ENCODE data around the gene FAM180B. TPM values are rescaled to one million over a fixed set of nuclear protein-coding genes. Genes with fewer than 3 reads are reported as not detected.
"Not testable (repeated sequence)": the region's sequence is repeated elsewhere in the genome, so short reads cannot be mapped to it uniquely, and the experiment has no call there.

The FAM180B gene
- total RNA-seq, 5 donors from 2014 or later (not counting 1 experiment from before 2014, with no cell fraction given), result 0.20 to 0.51 (median 0.28) TPM; not detected in 2

DNA sequence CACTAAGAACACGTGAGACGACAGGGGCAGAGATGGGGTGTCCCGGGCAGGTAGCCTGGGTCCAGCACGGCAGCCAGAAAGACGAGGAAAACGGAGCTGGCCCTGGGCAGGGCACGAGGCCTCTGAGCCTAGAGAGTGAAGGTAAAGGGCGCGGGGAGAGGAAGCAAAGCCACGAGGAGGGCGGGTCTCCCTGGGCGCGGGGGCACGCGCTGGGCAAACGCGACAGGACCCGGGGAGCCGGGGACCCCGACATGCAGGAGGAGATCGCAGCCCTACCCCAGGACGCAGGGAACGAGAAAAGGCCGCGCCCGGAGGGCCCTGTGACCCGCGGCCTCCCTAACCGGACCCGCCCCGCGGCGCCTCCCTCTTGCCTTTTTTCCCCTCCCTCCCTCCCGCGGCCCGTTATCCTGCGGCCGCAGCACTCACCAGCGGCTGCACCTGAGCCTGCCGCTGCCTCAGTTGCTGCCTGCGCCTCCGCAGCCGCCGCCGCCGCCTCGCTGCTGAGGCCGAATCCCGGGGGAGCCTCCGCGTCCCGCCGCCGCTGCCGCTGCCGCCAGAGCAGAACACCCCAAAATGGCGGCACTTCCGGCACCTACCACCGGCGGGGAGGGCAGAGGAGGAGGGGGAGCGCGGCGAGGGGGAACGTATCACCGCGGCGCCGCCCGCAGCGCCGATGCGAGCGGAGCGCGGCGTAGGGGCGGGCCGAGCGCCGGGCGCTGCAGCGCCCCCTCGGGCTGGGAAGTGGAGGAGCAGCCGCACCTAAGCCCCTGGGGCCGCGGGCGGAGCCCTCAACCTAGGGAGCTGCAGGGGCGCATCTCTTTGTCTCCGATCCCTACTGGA is 33.7 kb upstream of the FAM180B start, which contains the start of gene CELF1:
Gene CELF1 (minus strand): TSS at position 567 of the 840 bp plus-strand sequence. CDS start 53,609 bp downstream, outside the sequence.
- Mint-ChIP-seq H3K9me3 (no peaks in the 10 kb centered on the region), H3K4me3 (peak within 1 kb of the TSS; percentile 95 to 98 (median 96)), H3K4me1 (peaks cover 47 to 52% (median 47%) of the 10 kb centered on the region in 3 donors), H3K36me3 (peaks cover 13% of the 10 kb centered on the region), H3K27me3 (no peaks in the 10 kb centered on the region), H3K27ac (peak within 1 kb of the TSS; percentile 92 to 94)
- Histone ChIP-seq H3K27me3 (replicated peaks in 1 of 2; ENCODE audit: control insufficient read depth in 2 of 2, extremely low read depth in 1 of 2, insufficient read depth in 2 of 2, low read length in 1 of 2) (no peaks in the 10 kb centered on the region), H3K4me1 (ENCODE audit: control insufficient read depth in 1 of 2, extremely low read depth in 1 of 2, insufficient read depth in 2 of 2, low read length in 2 of 2) (peaks cover 17 to 27% of the 10 kb centered on the region in 2 experiments), H3K9me3 (no peaks in the 10 kb centered on the region), H3K36me3 (ENCODE audit: control insufficient read depth in 2 of 2, extremely low read depth in 1 of 2, insufficient read depth in 1 of 2, low read length in 1 of 2) (peaks cover 0 to 4% of the 10 kb centered on the region in 2 donors), H3K27ac (ENCODE audit: low read length) (peak within 1 kb of the TSS; percentile 77), H3K4me3 (ENCODE audit: control insufficient read depth in 1 of 2, extremely low read depth in 1 of 2, low read length in 1 of 2) (peak within 1 kb of the TSS; percentile 86 to 94)
- ATAC-seq (replicated peaks in 1 of 4) (peak; percentile 95 to 98 (median 96)), DNase-seq (peak; percentile 82 to 96 (median 91))
- WGBS (ENCODE audit: insufficient coverage), result under 1% methylated on average over 76 of the region's 89 CpGs
- ChIA-PET POLR2A (interaction anchor here in 1 of 2 donors (0.7 kb wide), 1 partner anchor 25 kb away, joined by 6 read pairs; no protein-coding TSS in a partner anchor), CTCF (interaction anchor here (0.5 to 1.8 kb wide), 10 partner anchors 12 to 64 kb away, joined by 3 to 6 read pairs (median 4); partner anchors contain the start of genes KBTBD4 (in 1 of the 2), NDUFS3 (in 1 of the 2) and PTPMT1 (in 1 of the 2))

DNA sequence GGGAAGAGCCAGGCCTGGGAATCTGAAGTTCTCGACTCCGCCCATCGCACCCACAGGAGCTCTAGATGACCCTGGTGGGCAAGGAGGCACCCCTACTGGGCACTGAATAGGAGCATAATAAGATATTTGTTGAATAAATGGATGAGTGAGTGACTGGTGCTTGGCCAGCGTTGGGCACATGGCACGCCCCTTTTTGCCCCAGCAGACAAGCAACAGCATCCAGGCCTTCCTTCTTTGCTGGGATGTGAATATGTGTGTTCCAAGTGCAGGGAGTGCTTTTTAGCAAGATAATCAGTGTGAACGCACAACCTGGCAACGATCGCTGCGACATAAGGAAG is 33.1 kb upstream of the FAM180B start:
- DNase-seq, result no peak

DNA sequence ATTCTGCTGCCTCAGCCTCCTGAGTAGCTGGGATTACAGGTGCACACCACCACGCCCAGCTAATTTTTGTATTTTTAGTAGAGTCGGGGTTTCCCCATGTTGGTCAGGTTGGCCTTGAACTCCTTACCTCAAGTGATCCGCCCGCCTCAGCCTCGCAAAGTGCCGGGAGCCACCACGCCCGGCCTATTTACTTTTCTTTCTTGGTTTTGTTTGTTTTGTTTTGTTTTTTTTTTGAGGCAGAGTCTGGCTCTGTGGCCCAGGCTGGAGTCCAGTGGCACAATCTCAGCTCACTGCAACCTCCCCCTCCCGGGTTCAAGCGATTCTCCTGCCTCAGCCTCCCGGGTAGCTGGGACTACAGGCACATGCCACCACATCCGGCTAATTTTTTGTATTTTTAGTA is 29.5 kb upstream of the FAM180B start:
- H3K9me3 Mint-ChIP-seq; H3K36me3 ChIP-seq (ENCODE audit: control insufficient read depth in 2 of 2, extremely low read depth in 1 of 2, insufficient read depth in 1 of 2, low read length in 1 of 2); POLR2A ChIA-PET; H3K9me3 ChIP-seq; H3K27me3 Mint-ChIP-seq; ATAC-seq (replicated peaks in 1 of 4); CTCF ChIA-PET; H3K27me3 ChIP-seq (replicated peaks in 1 of 2; ENCODE audit: control insufficient read depth in 2 of 2, extremely low read depth in 1 of 2, insufficient read depth in 2 of 2, low read length in 1 of 2); DNase-seq; H3K4me3 Mint-ChIP-seq; H3K4me3 ChIP-seq (ENCODE audit: control insufficient read depth in 1 of 2, extremely low read depth in 1 of 2, low read length in 1 of 2); H3K27ac Mint-ChIP-seq; H3K27ac ChIP-seq (ENCODE audit: low read length); H3K36me3 Mint-ChIP-seq: not testable (repeated sequence)
- peaks cover 4 to 10% of the 10 kb centered on the region in 2 experiments for H3K4me1 ChIP-seq (ENCODE audit: control insufficient read depth in 1 of 2, extremely low read depth in 1 of 2, insufficient read depth in 2 of 2, low read length in 2 of 2)
- peaks cover 9 to 12% (median 12%) of the 10 kb centered on the region in 3 donors for H3K4me1 Mint-ChIP-seq
- 90% methylated on average over 3 of the region's 12 CpGs for WGBS (ENCODE audit: insufficient coverage)

More for the DNA sequence above, 33.1 kb upstream of the FAM180B start:
- no peaks in the 10 kb centered on the region for H3K9me3 Mint-ChIP-seq
- H3K4me3 Mint-ChIP-seq, result peak overlapping the region; percentile 74 to 98 (median 75)
- CTCF ChIA-PET, result interaction anchor here (0.6 to 1.3 kb wide), 8 partner anchors 11 to 65 kb away, joined by 3 to 5 read pairs (median 4); partner anchors contain the start of gene PTPMT1 (in 1 of the 2)
- H3K36me3 ChIP-seq (ENCODE audit: control insufficient read depth in 2 of 2, extremely low read depth in 1 of 2, insufficient read depth in 1 of 2, low read length in 1 of 2), result peaks cover 0 to 4% of the 10 kb centered on the region in 2 donors
- WGBS (ENCODE audit: insufficient coverage), result 0% methylated on average over 5 of the region's 9 CpGs
- peaks cover 9% of the 10 kb centered on the region for H3K36me3 Mint-ChIP-seq
- H3K4me3 ChIP-seq (ENCODE audit: control insufficient read depth in 1 of 2, extremely low read depth in 1 of 2, low read length in 1 of 2), result peak overlapping the region; percentile 7 to 41
- ATAC-seq (replicated peaks in 1 of 4), result peak; percentile 3 to 30 (median 6)
- POLR2A ChIA-PET, result no interaction called here
- no peaks in the 10 kb centered on the region for H3K27me3 Mint-ChIP-seq
- peak overlapping the region; percentile 84 to 90 for H3K27ac Mint-ChIP-seq
- H3K27ac ChIP-seq (ENCODE audit: low read length), result peak overlapping the region; percentile 45
- H3K4me1 Mint-ChIP-seq, result peaks cover 41 to 46% (median 41%) of the 10 kb centered on the region in 3 donors
- H3K9me3 ChIP-seq, result no peaks in the 10 kb centered on the region
- peaks cover 17 to 27% of the 10 kb centered on the region in 2 experiments for H3K4me1 ChIP-seq (ENCODE audit: control insufficient read depth in 1 of 2, extremely low read depth in 1 of 2, insufficient read depth in 2 of 2, low read length in 2 of 2)
- H3K27me3 ChIP-seq (replicated peaks in 1 of 2; ENCODE audit: control insufficient read depth in 2 of 2, extremely low read depth in 1 of 2, insufficient read depth in 2 of 2, low read length in 1 of 2), result no peaks in the 10 kb centered on the region

DNA sequence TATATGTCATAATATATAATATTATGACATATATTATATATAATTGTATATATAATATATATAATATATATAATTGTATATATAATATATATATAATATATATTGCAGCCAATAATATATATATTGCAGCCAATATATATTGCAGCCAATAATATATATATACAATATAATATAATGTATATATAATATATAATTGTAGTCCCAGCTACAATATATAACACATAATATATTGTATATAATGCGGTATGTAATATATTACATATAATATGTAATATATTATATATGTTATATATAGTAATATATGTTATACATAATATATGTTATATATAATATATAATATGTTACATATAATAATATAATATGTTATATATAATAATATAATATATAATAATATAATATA is 27.8 kb upstream of the FAM180B start:
- no CpG with 5 or more reads among the region's 1 CpG for WGBS (ENCODE audit: insufficient coverage)
- H3K36me3 ChIP-seq (ENCODE audit: control insufficient read depth in 2 of 2, extremely low read depth in 1 of 2, insufficient read depth in 1 of 2, low read length in 1 of 2), result no peaks in the 10 kb centered on the region
- H3K9me3 ChIP-seq, result no peaks in the 10 kb centered on the region
- H3K4me3 ChIP-seq (ENCODE audit: control insufficient read depth in 1 of 2, extremely low read depth in 1 of 2, low read length in 1 of 2), result no peak overlapping the region
- no peak overlapping the region for H3K27ac Mint-ChIP-seq
- H3K36me3 Mint-ChIP-seq, result no peaks in the 10 kb centered on the region
- no peak overlapping the region for H3K27ac ChIP-seq (ENCODE audit: low read length)
- POLR2A ChIA-PET, result no interaction called here
- no peaks in the 10 kb centered on the region for H3K9me3 Mint-ChIP-seq
- no peaks in the 10 kb centered on the region for H3K27me3 Mint-ChIP-seq
- CTCF ChIA-PET, result no interaction called here
- DNase-seq (no peak), ATAC-seq (replicated peaks in 1 of 4) (no peak)
- no peaks in the 10 kb centered on the region for H3K27me3 ChIP-seq (replicated peaks in 1 of 2; ENCODE audit: control insufficient read depth in 2 of 2, extremely low read depth in 1 of 2, insufficient read depth in 2 of 2, low read length in 1 of 2)
- H3K4me1 ChIP-seq (ENCODE audit: control insufficient read depth in 1 of 2, extremely low read depth in 1 of 2, insufficient read depth in 2 of 2, low read length in 2 of 2), result peaks cover 0 to 1% of the 10 kb centered on the region in 2 experiments
- H3K4me1 Mint-ChIP-seq, result peaks cover 0 to 6% (median 3%) of the 10 kb centered on the region in 3 donors
- no peak overlapping the region for H3K4me3 Mint-ChIP-seq

DNA sequence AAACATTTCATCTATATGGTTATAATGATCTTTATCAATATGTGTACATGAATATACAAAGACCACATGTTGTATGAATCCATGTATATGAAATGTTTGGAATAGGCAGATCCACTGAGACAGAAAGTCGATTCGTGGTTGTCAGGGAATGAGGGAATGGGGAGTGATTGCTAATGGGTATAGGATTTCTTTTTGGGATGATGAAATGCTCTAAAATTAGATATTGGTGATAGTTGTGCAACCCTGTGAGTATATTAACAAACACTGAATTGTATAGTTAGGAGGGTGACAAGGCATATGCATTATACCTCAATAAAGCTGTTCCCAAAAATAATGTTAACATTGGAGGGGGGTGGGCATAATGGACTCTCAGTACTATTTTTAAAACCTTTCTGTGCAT is 26.1 kb upstream of the FAM180B start:
- no peak overlapping the region for H3K4me3 ChIP-seq (ENCODE audit: control insufficient read depth in 1 of 2, extremely low read depth in 1 of 2, low read length in 1 of 2)
- Mint-ChIP-seq H3K36me3 (no peaks in the 10 kb centered on the region), H3K9me3 (no peaks in the 10 kb centered on the region), H3K4me3 (no peak overlapping the region), H3K27me3 (no peaks in the 10 kb centered on the region), H3K27ac (no peak overlapping the region), H3K4me1 (peaks cover 0 to 12% (median 6%) of the 10 kb centered on the region in 3 donors)
- DNase-seq (no peak), ATAC-seq (replicated peaks in 1 of 4) (no peak)
- ChIA-PET CTCF (interaction anchor here in 1 of 2 donors (0.5 to 0.6 kb wide), 2 partner anchors 15 to 305 kb away, joined by 3 read pairs; no protein-coding TSS in a partner anchor), POLR2A (interaction anchor here in 1 of 2 donors (0.5 kb wide), 1 partner anchor 305 kb away, joined by 6 read pairs; no protein-coding TSS in a partner anchor)
- WGBS (ENCODE audit: insufficient coverage), result 100% methylated on average over 2 of the region's 2 CpGs
- no peaks in the 10 kb centered on the region for H3K36me3 ChIP-seq (ENCODE audit: control insufficient read depth in 2 of 2, extremely low read depth in 1 of 2, insufficient read depth in 1 of 2, low read length in 1 of 2)
- no peaks in the 10 kb centered on the region for H3K27me3 ChIP-seq (replicated peaks in 1 of 2; ENCODE audit: control insufficient read depth in 2 of 2, extremely low read depth in 1 of 2, insufficient read depth in 2 of 2, low read length in 1 of 2)
- no peaks in the 10 kb centered on the region for H3K9me3 ChIP-seq
- peaks cover 2 to 12% of the 10 kb centered on the region in 2 experiments for H3K4me1 ChIP-seq (ENCODE audit: control insufficient read depth in 1 of 2, extremely low read depth in 1 of 2, insufficient read depth in 2 of 2, low read length in 2 of 2)
- H3K27ac ChIP-seq (ENCODE audit: low read length), result no peak overlapping the region

DNA sequence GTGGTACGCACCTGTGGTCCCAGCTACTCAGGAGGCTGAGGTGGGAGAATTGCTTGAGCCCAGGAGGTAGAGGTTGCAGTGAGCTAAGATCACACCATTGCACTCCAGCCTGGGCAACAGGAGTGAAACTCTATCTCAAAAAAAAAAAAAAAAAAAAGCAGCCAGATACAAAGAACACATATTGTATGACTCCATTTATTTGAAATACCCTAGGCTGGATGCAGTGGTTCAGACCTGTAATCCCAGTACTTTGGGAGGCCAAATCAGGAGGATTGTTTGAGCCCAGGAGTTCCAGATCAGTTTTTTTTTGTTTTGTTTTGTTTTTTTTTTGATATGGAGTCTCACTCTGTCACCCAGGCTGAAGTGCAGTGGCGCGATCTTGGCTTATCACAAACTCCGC is 24.1 kb upstream of the FAM180B start:
- H3K9me3 Mint-ChIP-seq; H3K27ac Mint-ChIP-seq; DNase-seq; H3K36me3 Mint-ChIP-seq; H3K27ac ChIP-seq (ENCODE audit: low read length); ATAC-seq (replicated peaks in 1 of 4); H3K27me3 Mint-ChIP-seq; H3K4me3 ChIP-seq (ENCODE audit: control insufficient read depth in 1 of 2, extremely low read depth in 1 of 2, low read length in 1 of 2); H3K27me3 ChIP-seq (replicated peaks in 1 of 2; ENCODE audit: control insufficient read depth in 2 of 2, extremely low read depth in 1 of 2, insufficient read depth in 2 of 2, low read length in 1 of 2); H3K36me3 ChIP-seq (ENCODE audit: control insufficient read depth in 2 of 2, extremely low read depth in 1 of 2, insufficient read depth in 1 of 2, low read length in 1 of 2); H3K9me3 ChIP-seq; H3K4me3 Mint-ChIP-seq: not testable (repeated sequence)
- peaks cover 8 to 22% (median 19%) of the 10 kb centered on the region in 3 donors for H3K4me1 Mint-ChIP-seq
- peaks cover 4 to 24% of the 10 kb centered on the region in 2 experiments for H3K4me1 ChIP-seq (ENCODE audit: control insufficient read depth in 1 of 2, extremely low read depth in 1 of 2, insufficient read depth in 2 of 2, low read length in 2 of 2)
- ChIA-PET CTCF (interaction anchor here in 1 of 2 donors (0.7 kb wide), 1 partner anchor 55 kb away, joined by 5 read pairs; no protein-coding TSS in a partner anchor), POLR2A (interaction anchor here (0.6 to 0.7 kb wide), 3 partner anchors 12 to 330 kb away, joined by 3 to 5 read pairs (median 5); no protein-coding TSS in a partner anchor)
- no CpG with 5 or more reads among the region's 4 CpGs for WGBS (ENCODE audit: insufficient coverage)
